ENCODE results near the gene BIRC7.

GRCh38 chr20:63216849-63217471 is 18.7 kb upstream of the BIRC7 start:
- TF ChIP-seq CTCF (IDR thresholded peaks at IDR 0.05) (no peak), POLR2A (IDR thresholded peaks at IDR 0.05; ENCODE audit: low read depth) (no peak), POLR2AphosphoS5 (IDR thresholded peaks at IDR 0.05) (no peak)
